Right atrium auricular region (tissue), 2 donors: ENCODE measurements around the gene FAM110D. TPM values are rescaled to one million over a fixed set of nuclear protein-coding genes. Genes with fewer than 3 reads are reported as not detected.

Source experiments
- DNase-seq: peaks from one replicate; pipeline ENCODE4 v3.0.0-alpha.2; 2019; ENCODE audit warnings: low spot score
- H3K27ac ChIP-seq, 2 donors: fragments of 200-600 bp; sonication (generic); 1 replicate in 1 of 2; 2 replicates in 1 of 2; pipeline ENCODE4 v1.5.1; 2016 to 2019
- H3K27me3 ChIP-seq, 2 donors: fragments of 200-600 bp; sonication (generic); one replicate each; pipeline versions ENCODE4 v1.5.1 to v1.6.0; 2017 to 2019
- H3K36me3 ChIP-seq: fragments of 200-600 bp; sonication (generic); one replicate; pipeline ENCODE4 v1.5.1; 2016
- H3K4me1 ChIP-seq, 2 donors: fragments of 200-600 bp; sonication (generic); one replicate each; pipeline versions ENCODE4 v1.5.1 to v1.6.0; 2017 to 2019
- H3K4me3 ChIP-seq, 2 donors: fragments of 200-600 bp; sonication (generic); 1 replicate in 1 of 2; 2 replicates in 1 of 2; pipeline ENCODE4 v1.5.1; 2017 to 2019; ENCODE audit warnings: mild to moderate bottlenecking in 1 of 2, moderate library complexity in 1 of 2
- H3K9me3 ChIP-seq, 2 donors: fragments of 200-600 bp; sonication (generic); one replicate each; pipeline ENCODE4 v1.5.1; 2019
- total RNA-seq, 2 donors: library from RNA; depleted of rRNA; stranded (reverse); fragments of >200 nt; gene quantifications; one replicate each; pipeline ENCODE4 v1.1.0, GENCODE V29; 2016
- TF ChIP-seq, protein P1 (sequence below), 2 donors: fragments of 200-600 bp; sonication (generic); IDR thresholded peaks; one replicate each; pipeline ENCODE4 v1.5.1; 2019; ENCODE audit warnings: antibody characterized with exemption in 2 of 2

FAM110D gene
- total RNA-seq, 2 donors from 2014 or later: 3.8 to 4.3 TPM

GRCh38 chr1:26191739-26192138 is 32.9 kb downstream of the FAM110D start:
- no peak for DNase-seq
- H3K27ac ChIP-seq: no peak overlapping the region
- H3K27me3 ChIP-seq: no peaks in the 10 kb centered on the region
- no peaks in the 10 kb centered on the region for H3K36me3 ChIP-seq
- H3K4me3 ChIP-seq: no peak overlapping the region
- H3K9me3 ChIP-seq: no peaks in the 10 kb centered on the region
- TF ChIP-seq, protein P1, sequence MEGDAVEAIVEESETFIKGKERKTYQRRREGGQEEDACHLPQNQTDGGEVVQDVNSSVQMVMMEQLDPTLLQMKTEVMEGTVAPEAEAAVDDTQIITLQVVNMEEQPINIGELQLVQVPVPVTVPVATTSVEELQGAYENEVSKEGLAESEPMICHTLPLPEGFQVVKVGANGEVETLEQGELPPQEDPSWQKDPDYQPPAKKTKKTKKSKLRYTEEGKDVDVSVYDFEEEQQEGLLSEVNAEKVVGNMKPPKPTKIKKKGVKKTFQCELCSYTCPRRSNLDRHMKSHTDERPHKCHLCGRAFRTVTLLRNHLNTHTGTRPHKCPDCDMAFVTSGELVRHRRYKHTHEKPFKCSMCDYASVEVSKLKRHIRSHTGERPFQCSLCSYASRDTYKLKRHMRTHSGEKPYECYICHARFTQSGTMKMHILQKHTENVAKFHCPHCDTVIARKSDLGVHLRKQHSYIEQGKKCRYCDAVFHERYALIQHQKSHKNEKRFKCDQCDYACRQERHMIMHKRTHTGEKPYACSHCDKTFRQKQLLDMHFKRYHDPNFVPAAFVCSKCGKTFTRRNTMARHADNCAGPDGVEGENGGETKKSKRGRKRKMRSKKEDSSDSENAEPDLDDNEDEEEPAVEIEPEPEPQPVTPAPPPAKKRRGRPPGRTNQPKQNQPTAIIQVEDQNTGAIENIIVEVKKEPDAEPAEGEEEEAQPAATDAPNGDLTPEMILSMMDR (IDR thresholded peaks at IDR 0.05): no peak
- no peaks in the 10 kb centered on the region for H3K4me1 ChIP-seq

- H3K27ac ChIP-seq: no peak overlapping the region
- no peaks in the 10 kb centered on the region for H3K9me3 ChIP-seq
- H3K36me3 ChIP-seq: no peaks in the 10 kb centered on the region
- TF ChIP-seq, protein P1 (IDR thresholded peaks at IDR 0.05): no peak
- no peak overlapping the region for H3K4me3 ChIP-seq
- no peak for DNase-seq
- H3K27me3 ChIP-seq: no peaks in the 10 kb centered on the region
- H3K4me1 ChIP-seq: no peaks in the 10 kb centered on the region
Measured at GRCh38 chr1:26195805-26196204, 36.9 kb downstream of the FAM110D start.

DNA sequence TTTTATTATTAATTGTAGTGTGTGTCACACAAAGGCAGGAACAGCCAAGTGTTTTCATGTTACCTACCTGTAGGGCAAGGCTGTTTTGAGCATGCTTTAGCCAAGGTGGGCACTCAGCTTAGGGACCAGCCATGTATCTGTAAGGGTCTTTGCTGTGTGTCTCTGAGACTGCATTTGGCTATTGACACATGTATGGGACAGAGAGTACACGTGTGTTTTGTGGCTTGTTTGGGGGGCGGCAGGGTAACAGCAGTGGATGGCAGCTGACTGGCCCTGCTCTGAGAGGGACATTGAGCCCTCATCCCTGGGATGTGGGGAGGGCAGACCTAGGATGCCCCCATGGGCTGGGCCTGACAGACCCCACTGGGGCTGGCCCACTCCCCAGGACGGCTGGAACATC is 38.4 kb downstream of the FAM110D start:
- TF ChIP-seq, protein P1 (IDR thresholded peaks at IDR 0.05): no peak
- Histone ChIP-seq H3K27me3 (no peaks in the 10 kb centered on the region), H3K4me1 (peaks cover 0 to 6% of the 10 kb centered on the region in 2 donors), H3K9me3 (no peaks in the 10 kb centered on the region), H3K27ac (no peak overlapping the region), H3K4me3 (no peak overlapping the region), H3K36me3 (no peaks in the 10 kb centered on the region)
- no peak for DNase-seq

DNA sequence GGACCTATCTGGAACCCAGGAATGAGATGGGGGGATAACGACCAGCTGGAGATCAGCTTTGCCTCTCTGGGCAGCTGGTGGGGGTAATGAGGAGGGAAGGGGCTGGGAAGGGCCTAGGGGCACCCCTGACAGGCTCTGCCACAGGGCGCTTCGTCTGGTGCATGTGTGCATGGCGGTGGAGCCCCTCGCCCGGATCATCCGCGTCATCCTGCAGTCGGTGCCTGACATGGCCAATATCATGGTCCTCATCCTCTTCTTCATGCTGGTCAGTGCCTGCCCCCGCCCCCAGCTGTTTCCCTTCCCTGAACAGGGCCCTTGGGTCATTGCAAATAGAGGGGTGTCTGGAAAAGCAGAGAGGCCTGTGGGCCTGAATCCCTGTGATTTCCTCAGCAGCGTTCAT is 38.9 kb downstream of the FAM110D start:
- no peak for DNase-seq
- TF ChIP-seq, protein P1 (IDR thresholded peaks at IDR 0.05): no peak
- Histone ChIP-seq H3K9me3 (no peaks in the 10 kb centered on the region), H3K4me1 (peaks cover 0 to 6% of the 10 kb centered on the region in 2 donors), H3K4me3 (no peak overlapping the region), H3K36me3 (no peaks in the 10 kb centered on the region), H3K27ac (no peak overlapping the region), H3K27me3 (no peaks in the 10 kb centered on the region)

- DNase-seq: no peak
- H3K4me1 ChIP-seq: peaks cover 0 to 6% of the 10 kb centered on the region in 2 donors
- H3K9me3 ChIP-seq: no peaks in the 10 kb centered on the region
- TF ChIP-seq, protein P1 (IDR thresholded peaks at IDR 0.05): no peak
- no peak overlapping the region for H3K27ac ChIP-seq
- no peaks in the 10 kb centered on the region for H3K36me3 ChIP-seq
- H3K4me3 ChIP-seq: no peak overlapping the region
- H3K27me3 ChIP-seq: no peaks in the 10 kb centered on the region
Measured at GRCh38 chr1:26200413-26200812, 41.5 kb downstream of the FAM110D start.

DNA sequence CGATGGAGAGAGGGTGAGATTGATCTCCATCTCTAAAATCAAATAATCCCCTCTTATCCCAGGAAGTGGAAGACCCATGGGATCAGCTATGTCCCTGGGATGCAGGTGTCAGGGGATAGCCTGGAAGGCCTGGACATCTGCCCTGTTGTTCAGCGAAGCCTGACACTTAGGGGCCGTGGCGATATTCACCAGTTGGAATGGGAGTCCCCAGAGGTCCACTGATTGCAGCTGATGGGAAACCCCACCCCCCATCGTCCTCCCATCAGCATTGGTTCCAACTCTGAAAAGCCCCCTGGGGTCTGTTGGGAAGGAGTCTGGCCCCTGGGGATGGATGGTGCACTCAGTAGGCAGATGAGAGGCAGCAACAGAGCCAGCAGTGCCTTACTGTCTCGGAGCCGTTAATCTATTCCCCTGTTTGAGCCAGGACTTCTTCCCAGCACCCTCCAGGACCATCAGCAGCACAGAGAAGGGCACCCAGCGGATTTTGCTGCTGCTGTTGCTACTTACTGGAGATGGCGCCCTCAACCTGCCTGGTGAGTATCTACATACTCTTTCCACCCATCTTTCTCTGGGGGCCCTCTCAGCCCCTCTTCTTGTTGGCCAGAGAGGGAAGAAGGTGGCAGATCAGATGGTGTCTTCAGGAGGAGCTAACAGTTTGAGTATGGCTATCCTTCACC is 44.9 kb downstream of the FAM110D start:
- no peak overlapping the region for H3K27ac ChIP-seq
- no peak for DNase-seq
- no peaks in the 10 kb centered on the region for H3K9me3 ChIP-seq
- H3K36me3 ChIP-seq: no peaks in the 10 kb centered on the region
- H3K4me1 ChIP-seq: peaks cover 0 to 6% of the 10 kb centered on the region in 2 donors
- H3K4me3 ChIP-seq: no peak overlapping the region
- TF ChIP-seq, protein P1 (IDR thresholded peaks at IDR 0.05): no peak
- H3K27me3 ChIP-seq: no peaks in the 10 kb centered on the region
